ENCODE data around the gene SNRNP40.
A peak's percentile ranks its signal among the peaks of the same experiment; 100 is the strongest.
"Not testable (repeated sequence)": the region's sequence is repeated elsewhere in the genome, so short reads cannot be mapped to it uniquely, and the experiment has no call there.

The SNRNP40 gene

GRCh38 chr1:31295874-31296485 lies 608 bp downstream of the SNRNP40 start:
- no peaks in the 10 kb centered on the region for H3K27me3 ChIP-seq (ENCODE audit: insufficient read depth, poor library complexity, severe bottlenecking)
- H3K4me1 ChIP-seq (ENCODE audit: insufficient read depth, poor library complexity, severe bottlenecking) = no peaks in the 10 kb centered on the region
- H3K27ac ChIP-seq (ENCODE audit: poor library complexity, severe bottlenecking) = peak overlapping the region; percentile 42
- DNase-seq (ENCODE audit: low spot score) = no peak
- ATAC-seq (ENCODE audit: low read depth) = no peak
- H3K4me3 ChIP-seq (ENCODE audit: severe bottlenecking) = peak overlapping the region; percentile 82
- H3K36me3 ChIP-seq (ENCODE audit: low read depth) = peaks cover 42% of the 10 kb centered on the region
- TF ChIP-seq CTCF (IDR thresholded peaks at IDR 0.05; ENCODE audit: poor library complexity, severe bottlenecking) = no peak
- H3K9me3 ChIP-seq (ENCODE audit: severe bottlenecking) = no peaks in the 10 kb centered on the region

- no peak for ATAC-seq (ENCODE audit: low read depth)
- peaks cover 93% of the 10 kb centered on the region for H3K36me3 ChIP-seq (ENCODE audit: low read depth)
- TF ChIP-seq CTCF (IDR thresholded peaks at IDR 0.05; ENCODE audit: poor library complexity, severe bottlenecking) = no peak
These were observed 7.6 kb downstream of the SNRNP40 start for GRCh38 chr1:31289021-31289420.

GRCh38 chr1:31287791-31288190 lies 8.8 kb downstream of the SNRNP40 start:
- H3K4me3 ChIP-seq (ENCODE audit: severe bottlenecking); H3K9me3 ChIP-seq (ENCODE audit: severe bottlenecking); ATAC-seq (ENCODE audit: low read depth); DNase-seq (ENCODE audit: low spot score); H3K27ac ChIP-seq (ENCODE audit: poor library complexity, severe bottlenecking); H3K27me3 ChIP-seq (ENCODE audit: insufficient read depth, poor library complexity, severe bottlenecking); H3K4me1 ChIP-seq (ENCODE audit: insufficient read depth, poor library complexity, severe bottlenecking): not testable (repeated sequence)
- peaks cover 89% of the 10 kb centered on the region for H3K36me3 ChIP-seq (ENCODE audit: low read depth)

More at GRCh38 chr1:31289021-31289420, 7.6 kb downstream of the SNRNP40 start:
- H3K9me3 ChIP-seq (ENCODE audit: severe bottlenecking) = no peaks in the 10 kb centered on the region
- H3K4me1 ChIP-seq (ENCODE audit: insufficient read depth, poor library complexity, severe bottlenecking) = no peaks in the 10 kb centered on the region
- no peak overlapping the region for H3K27ac ChIP-seq (ENCODE audit: poor library complexity, severe bottlenecking)
- H3K27me3 ChIP-seq (ENCODE audit: insufficient read depth, poor library complexity, severe bottlenecking) = no peaks in the 10 kb centered on the region
- no peak for DNase-seq (ENCODE audit: low spot score)
- H3K4me3 ChIP-seq (ENCODE audit: severe bottlenecking) = no peak overlapping the region

GRCh38 chr1:31282426-31282825 lies 14.2 kb downstream of the SNRNP40 start:
- not testable (repeated sequence) for H3K9me3 ChIP-seq (ENCODE audit: severe bottlenecking); H3K27ac ChIP-seq (ENCODE audit: poor library complexity, severe bottlenecking); H3K4me3 ChIP-seq (ENCODE audit: severe bottlenecking); H3K27me3 ChIP-seq (ENCODE audit: insufficient read depth, poor library complexity, severe bottlenecking); DNase-seq (ENCODE audit: low spot score); ATAC-seq (ENCODE audit: low read depth); H3K4me1 ChIP-seq (ENCODE audit: insufficient read depth, poor library complexity, severe bottlenecking)
- H3K36me3 ChIP-seq (ENCODE audit: low read depth) = peaks cover 84% of the 10 kb centered on the region

- ATAC-seq (ENCODE audit: low read depth) (0 out of 3 replicates have a peak, but pooled peaks have one; percentile 44), DNase-seq (ENCODE audit: low spot score) (no peak)
- no peaks in the 10 kb centered on the region for H3K9me3 ChIP-seq (ENCODE audit: severe bottlenecking)
- H3K4me1 ChIP-seq (ENCODE audit: insufficient read depth, poor library complexity, severe bottlenecking) = peaks cover 4% of the 10 kb centered on the region
- no peak for TF ChIP-seq CTCF (IDR thresholded peaks at IDR 0.05; ENCODE audit: poor library complexity, severe bottlenecking)
- no peak overlapping the region for H3K27ac ChIP-seq (ENCODE audit: poor library complexity, severe bottlenecking)
- H3K27me3 ChIP-seq (ENCODE audit: insufficient read depth, poor library complexity, severe bottlenecking) = no peaks in the 10 kb centered on the region
- no peak overlapping the region for H3K4me3 ChIP-seq (ENCODE audit: severe bottlenecking)
- peaks cover 98% of the 10 kb centered on the region for H3K36me3 ChIP-seq (ENCODE audit: low read depth)
These were observed 23.0 kb downstream of the SNRNP40 start for GRCh38 chr1:31273619-31274018.

- no peak overlapping the region for H3K27ac ChIP-seq (ENCODE audit: poor library complexity, severe bottlenecking)
- H3K27me3 ChIP-seq (ENCODE audit: insufficient read depth, poor library complexity, severe bottlenecking) = no peaks in the 10 kb centered on the region
- peaks cover 98% of the 10 kb centered on the region for H3K36me3 ChIP-seq (ENCODE audit: low read depth)
- ATAC-seq (ENCODE audit: low read depth) (no peak), DNase-seq (ENCODE audit: low spot score) (no peak)
- no peak overlapping the region for H3K4me3 ChIP-seq (ENCODE audit: severe bottlenecking)
- peaks cover 4% of the 10 kb centered on the region for H3K4me1 ChIP-seq (ENCODE audit: insufficient read depth, poor library complexity, severe bottlenecking)
- H3K9me3 ChIP-seq (ENCODE audit: severe bottlenecking) = no peaks in the 10 kb centered on the region
- TF ChIP-seq CTCF (IDR thresholded peaks at IDR 0.05; ENCODE audit: poor library complexity, severe bottlenecking) = no peak
These were observed 24.2 kb downstream of the SNRNP40 start for GRCh38 chr1:31272369-31272768.
